Islet precursor cell (in vitro differentiated cells): ENCODE data around the gene RAPH1.

Source experiments
- DNase-seq: peaks from one replicate; pipeline ENCODE4 v3.0.0-alpha.2; 2018

Gene RAPH1

GRCh38 chr2:203484266-203485112 is 50.6 kb downstream of the RAPH1 start:
- DNase-seq, result no peak

- DNase-seq, result no peak
Observed at GRCh38 chr2:203480623-203481022, 54.5 kb downstream of the RAPH1 start.

- DNase-seq, result no peak
Observed at GRCh38 chr2:203476881-203477280, 58.2 kb downstream of the RAPH1 start.

GRCh38 chr2:203471323-203471722 is 63.8 kb downstream of the RAPH1 start:
- no peak for DNase-seq

GRCh38 chr2:203470371-203470770 is 64.7 kb downstream of the RAPH1 start:
- no peak for DNase-seq

- no peak for DNase-seq
Observed at GRCh38 chr2:203469546-203469945, 65.6 kb downstream of the RAPH1 start.

GRCh38 chr2:203463266-203463678 is 71.8 kb downstream of the RAPH1 start:
- no peak for DNase-seq

- no peak for DNase-seq
Observed at GRCh38 chr2:203462308-203462707, 72.8 kb downstream of the RAPH1 start.

GRCh38 chr2:203461746-203462145 is 73.4 kb downstream of the RAPH1 start:
- no peak for DNase-seq

- DNase-seq, result no peak
Observed at GRCh38 chr2:203455209-203455608, 79.9 kb downstream of the RAPH1 start.

- no peak for DNase-seq
Observed at GRCh38 chr2:203453858-203454451, 81.1 kb downstream of the RAPH1 start.

- DNase-seq, result no peak
Observed at GRCh38 chr2:203451689-203452088, 83.4 kb downstream of the RAPH1 start.

- no peak for DNase-seq
Observed at GRCh38 chr2:203451011-203451410, 84.1 kb downstream of the RAPH1 start.

GRCh38 chr2:203450561-203450960 is 84.5 kb downstream of the RAPH1 start:
- DNase-seq, result no peak

GRCh38 chr2:203446780-203447179 is 88.3 kb downstream of the RAPH1 start:
- no peak for DNase-seq

- DNase-seq, result no peak
Observed at GRCh38 chr2:203446071-203446481, 89.0 kb downstream of the RAPH1 start.

GRCh38 chr2:203444738-203445137 is 90.4 kb downstream of the RAPH1 start:
- no peak for DNase-seq

GRCh38 chr2:203442463-203442862 is 92.6 kb downstream of the RAPH1 start:
- DNase-seq, result no peak

- DNase-seq, result no peak
Observed at GRCh38 chr2:203441463-203441862, 93.6 kb downstream of the RAPH1 start.

- DNase-seq, result no peak
Observed at GRCh38 chr2:203440671-203441070, 94.4 kb downstream of the RAPH1 start.

GRCh38 chr2:203438528-203438927 is 96.6 kb downstream of the RAPH1 start:
- DNase-seq, result no peak

GRCh38 chr2:203437511-203437910 is 97.6 kb downstream of the RAPH1 start:
- no peak for DNase-seq

GRCh38 chr2:203436496-203436895 is 98.6 kb downstream of the RAPH1 start:
- no peak for DNase-seq

GRCh38 chr2:203432811-203433210 is 102.3 kb downstream of the RAPH1 start:
- no peak for DNase-seq
